PC-3 (cell line): Measurements from ENCODE around the gene NTRK2. TPM values are rescaled to one million over a fixed set of nuclear protein-coding genes. Genes with fewer than 3 reads are reported as not detected.

Experiments
- ATAC-seq: fragments of 200-7000 bp; cut with Tn5 transposase; 2 replicates; pipeline ENCODE4 v1.9.1; 2020; ENCODE audit warnings: mild to moderate bottlenecking, moderate library complexity
- BruUV-seq: library from RNA; stranded (reverse); fragments of 400-500 nt; replicated peaks from 2 replicates; lab custom pipeline; 2021; lab: Mats Ljungman, UMichigan
- CTCF ChIA-PET: fragments of 300-600 bp; sonication (Branson Sonifier 250); formaldehyde crosslinking; loops from one replicate; lab custom pipeline; 2022; ENCODE audit warnings: antibody characterized with exemption; lab: Charles Lee
- POLR2A ChIA-PET: fragments of 300-600 bp; sonication (Branson Sonifier 250); formaldehyde crosslinking; loops from one replicate; lab custom pipeline; 2022; ENCODE audit warnings: antibody characterized with exemption; ENCODE audit not compliant: unreplicated experiment; lab: Charles Lee
- DNase-seq: peaks from one replicate; pipeline ENCODE4 v3.0.0-alpha.2; 2015
- H2AFZ ChIP-seq: fragments of 300-600 bp; sonication (generic); 2 replicates; pipeline ENCODE4 v1.6.0; 2016; ENCODE audit warnings: antibody characterized with exemption, low read length
- H3F3A ChIP-seq: fragments of 300-600 bp; sonication (generic); one replicate; pipeline ENCODE4 v1.6.0; 2017; ENCODE audit warnings: antibody characterized with exemption, low read length, control low read depth, mild to moderate bottlenecking; ENCODE audit not compliant: unreplicated experiment
- H3K27ac ChIP-seq: fragments of 300-600 bp; sonication (generic); 2 replicates; pipeline ENCODE4 v1.5.1; 2016; ENCODE audit warnings: mild to moderate bottlenecking, low read length
- H3K27me3 ChIP-seq: fragments of 300-600 bp; sonication (generic); 2 replicates; pipeline ENCODE4 v1.6.1; 2016; ENCODE audit warnings: low read length, mixed read lengths
- H3K36me3 ChIP-seq: fragments of 300-600 bp; sonication (generic); 2 replicates; pipeline ENCODE4 v1.6.1; 2016; ENCODE audit warnings: low read depth, mixed run types, low read length, mixed read lengths
- H3K4me1 ChIP-seq: fragments of 300-600 bp; sonication (generic); 2 replicates; pipeline ENCODE4 v1.5.1; 2016; ENCODE audit warnings: low read length; ENCODE audit not compliant: insufficient read depth
- H3K4me2 ChIP-seq: fragments of 300-600 bp; sonication (generic); 2 replicates; pipeline ENCODE4 v1.6.0; 2016; ENCODE audit warnings: low read length
- H3K4me3 ChIP-seq: fragments of 300-600 bp; sonication (generic); 2 replicates; pipeline ENCODE4 v1.5.1; 2016; ENCODE audit warnings: mild to moderate bottlenecking, low read length, mixed read lengths
- H3K79me2 ChIP-seq: fragments of 300-600 bp; sonication (generic); 2 replicates; pipeline ENCODE4 v1.6.1; 2017; ENCODE audit warnings: low read length, mixed read lengths
- H3K9ac ChIP-seq: fragments of 300-600 bp; sonication (generic); 2 replicates; pipeline ENCODE4 v1.6.0; 2016; ENCODE audit warnings: mild to moderate bottlenecking, low read length
- H3K9me2 ChIP-seq: fragments of 300-600 bp; sonication (generic); replicated peaks from 2 replicates; pipeline ENCODE4 v1.6.1; 2016; ENCODE audit warnings: mixed run types, low read length, mixed read lengths
- H3K9me3 ChIP-seq: fragments of 300-600 bp; sonication (generic); 2 replicates; pipeline ENCODE4 v1.6.1; 2016; ENCODE audit warnings: low read length, mixed read lengths
- H4K20me1 ChIP-seq: fragments of 300-600 bp; sonication (generic); 2 replicates; pipeline ENCODE4 v1.6.1; 2016; ENCODE audit warnings: low read length, mixed read lengths
- EZH2 ChIP-seq: fragments of 300-600 bp; sonication (generic); IDR thresholded peaks from one replicate; pipeline ENCODE4 v1.6.1; 2017; ENCODE audit warnings: antibody characterized with exemption, mild to moderate bottlenecking, low read length; ENCODE audit not compliant: unreplicated experiment
- EZH2phosphoT487 ChIP-seq: fragments of 300-600 bp; sonication (generic); IDR thresholded peaks from 2 replicates; pipeline ENCODE4 v1.6.1; 2018; ENCODE audit warnings: mild to moderate bottlenecking, antibody characterized with exemption, low read length, borderline replicate concordance
- intact Hi-C: fragments of 100-400 bp; cut with micrococcal nuclease; formaldehyde crosslinking; loops from 2 replicates; pipeline ENCODE4 v1.9.0; 2023
- total RNA-seq: library from RNA; depleted of rRNA; stranded (reverse); fragments of >200 nt; gene quantifications from 2 replicates; pipeline ENCODE4 v1.2.3, GENCODE V29; 2014
- TF ChIP-seq, protein P1 (sequence below): fragments of 300-600 bp; sonication (generic); conservative IDR thresholded peaks from 2 replicates; pipeline ENCODE4 v1.5.1; 2017; ENCODE audit warnings: antibody characterized with exemption, low read depth, mild to moderate bottlenecking, low read length

NTRK2 gene
- total RNA-seq, 1 experiment from 2014 or later = not detected

- no TSS peak for BruUV-seq
- ATAC-seq (no peak), DNase-seq (no peak)
- intact Hi-C loops = no loop called here
- Histone ChIP-seq H3K27me3 (0 out of 2 replicates have a peak, but pooled peaks cover under 1% of the 10 kb centered on the region), H3F3A (no peaks in the 10 kb centered on the region), H3K9ac (no peak overlapping the region), H4K20me1 (no peaks in the 10 kb centered on the region), H3K4me1 (no peaks in the 10 kb centered on the region), H3K27ac (no peak overlapping the region), H3K4me2 (no peak overlapping the region), H3K36me3 (no peaks in the 10 kb centered on the region), H3K4me3 (no peak overlapping the region), H3K9me2 (no peaks in the 10 kb centered on the region), H2AFZ (no peak overlapping the region), H3K79me2 (no peaks in the 10 kb centered on the region), H3K9me3 (no peaks in the 10 kb centered on the region)
- POLR2A ChIA-PET = no interaction called here
- TF ChIP-seq EZH2 (no peak), EZH2phosphoT487 (no peak)
- TF ChIP-seq, protein P1, sequence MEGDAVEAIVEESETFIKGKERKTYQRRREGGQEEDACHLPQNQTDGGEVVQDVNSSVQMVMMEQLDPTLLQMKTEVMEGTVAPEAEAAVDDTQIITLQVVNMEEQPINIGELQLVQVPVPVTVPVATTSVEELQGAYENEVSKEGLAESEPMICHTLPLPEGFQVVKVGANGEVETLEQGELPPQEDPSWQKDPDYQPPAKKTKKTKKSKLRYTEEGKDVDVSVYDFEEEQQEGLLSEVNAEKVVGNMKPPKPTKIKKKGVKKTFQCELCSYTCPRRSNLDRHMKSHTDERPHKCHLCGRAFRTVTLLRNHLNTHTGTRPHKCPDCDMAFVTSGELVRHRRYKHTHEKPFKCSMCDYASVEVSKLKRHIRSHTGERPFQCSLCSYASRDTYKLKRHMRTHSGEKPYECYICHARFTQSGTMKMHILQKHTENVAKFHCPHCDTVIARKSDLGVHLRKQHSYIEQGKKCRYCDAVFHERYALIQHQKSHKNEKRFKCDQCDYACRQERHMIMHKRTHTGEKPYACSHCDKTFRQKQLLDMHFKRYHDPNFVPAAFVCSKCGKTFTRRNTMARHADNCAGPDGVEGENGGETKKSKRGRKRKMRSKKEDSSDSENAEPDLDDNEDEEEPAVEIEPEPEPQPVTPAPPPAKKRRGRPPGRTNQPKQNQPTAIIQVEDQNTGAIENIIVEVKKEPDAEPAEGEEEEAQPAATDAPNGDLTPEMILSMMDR = no peak
- CTCF ChIA-PET = no interaction called here
Observed at GRCh38 chr9:84738353-84738752, 68.8 kb downstream of the NTRK2 start.

DNA sequence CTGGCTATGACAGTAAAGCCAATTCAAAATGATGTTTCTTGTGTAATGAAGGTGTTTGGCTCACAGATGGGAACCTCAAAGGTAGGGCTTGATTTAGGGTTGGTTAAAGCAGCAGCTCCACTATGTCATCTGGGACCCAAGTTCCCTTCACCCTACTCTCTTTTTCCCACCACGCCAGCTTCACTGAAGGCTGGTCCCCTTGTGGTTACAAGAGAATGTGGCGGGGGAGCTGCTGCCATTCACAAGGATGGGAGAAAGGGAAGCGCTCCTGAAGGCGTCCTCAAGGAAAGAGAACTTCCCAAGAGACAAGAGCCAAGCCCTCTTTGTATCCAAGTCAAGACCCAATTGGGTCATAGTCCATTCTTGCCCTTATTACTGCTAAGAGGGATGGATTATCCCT, 72.7 kb downstream of the NTRK2 start:
- TF ChIP-seq EZH2 = no peak
- TF ChIP-seq, protein P1 = no peak
- no peak for TF ChIP-seq EZH2phosphoT487
- Histone ChIP-seq H3K9me2 (no peaks in the 10 kb centered on the region), H3K27ac (no peak overlapping the region), H3K4me3 (no peak overlapping the region), H3K4me1 (no peaks in the 10 kb centered on the region), H3K79me2 (no peaks in the 10 kb centered on the region), H3K27me3 (0 out of 2 replicates have a peak, but pooled peaks cover 3% of the 10 kb centered on the region), H3K9ac (no peak overlapping the region), H2AFZ (no peak overlapping the region), H3K36me3 (no peaks in the 10 kb centered on the region), H3F3A (no peaks in the 10 kb centered on the region), H4K20me1 (no peaks in the 10 kb centered on the region), H3K9me3 (no peaks in the 10 kb centered on the region), H3K4me2 (no peak overlapping the region)
- no peak for DNase-seq
- BruUV-seq = no TSS peak
- intact Hi-C loops = no loop called here
- ChIA-PET CTCF (no interaction called here), POLR2A (no interaction called here)
- no peak for ATAC-seq

GRCh38 chr9:84744195-84744594, 74.7 kb downstream of the NTRK2 start:
- DNase-seq (no peak), ATAC-seq (no peak)
- Histone ChIP-seq H3K9ac (no peak overlapping the region), H3K4me2 (no peak overlapping the region), H3K9me2 (no peaks in the 10 kb centered on the region), H4K20me1 (no peaks in the 10 kb centered on the region), H3K4me1 (no peaks in the 10 kb centered on the region), H3K36me3 (no peaks in the 10 kb centered on the region), H3K27me3 (0 out of 2 replicates have a peak, but pooled peaks cover 3% of the 10 kb centered on the region), H3K9me3 (no peaks in the 10 kb centered on the region), H3K27ac (no peak overlapping the region), H2AFZ (no peak overlapping the region), H3K79me2 (no peaks in the 10 kb centered on the region), H3K4me3 (no peak overlapping the region), H3F3A (no peaks in the 10 kb centered on the region)
- POLR2A ChIA-PET = no interaction called here
- CTCF ChIA-PET = no interaction called here
- TF ChIP-seq EZH2phosphoT487 (no peak), EZH2 (no peak)
- TF ChIP-seq, protein P1 = no peak
- no TSS peak for BruUV-seq
- intact Hi-C loops = no loop called here
